ENCODE data around the gene WDR93.

Gene WDR93

DNA sequence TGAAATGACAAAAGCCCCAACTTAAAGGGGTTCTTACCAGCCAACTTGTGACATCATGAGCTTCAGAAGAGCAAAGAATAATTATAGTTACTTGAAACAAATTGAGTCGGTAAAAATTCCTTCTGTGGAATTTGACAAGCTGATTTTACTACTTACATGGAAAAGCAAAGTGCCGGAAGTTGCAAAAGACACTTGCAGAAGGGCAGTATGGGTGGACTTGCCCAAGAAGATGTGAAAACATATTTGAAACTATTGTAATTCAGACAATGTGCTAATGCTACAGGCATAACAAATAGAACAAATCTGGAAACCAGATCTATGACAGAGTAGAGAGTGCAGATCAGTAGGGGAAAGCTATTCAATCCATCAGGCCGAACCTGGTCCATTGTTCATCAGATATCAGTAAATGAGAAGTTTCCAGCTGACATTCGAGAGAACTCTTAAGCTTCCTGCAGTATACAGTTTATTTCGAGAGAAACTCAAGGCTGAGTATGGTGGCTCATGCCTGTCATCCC, 32.9 kb upstream of the WDR93 start:
- no peak overlapping the region for H3K27ac ChIP-seq
- peaks cover 0 to 14% of the 10 kb centered on the region in 2 experiments for H3K4me1 ChIP-seq (ENCODE audit: control insufficient read depth in 1 of 2, insufficient read depth in 1 of 2, low read depth in 1 of 2, low read length in 1 of 2)
- H3K36me3 ChIP-seq = no peaks in the 10 kb centered on the region

DNA sequence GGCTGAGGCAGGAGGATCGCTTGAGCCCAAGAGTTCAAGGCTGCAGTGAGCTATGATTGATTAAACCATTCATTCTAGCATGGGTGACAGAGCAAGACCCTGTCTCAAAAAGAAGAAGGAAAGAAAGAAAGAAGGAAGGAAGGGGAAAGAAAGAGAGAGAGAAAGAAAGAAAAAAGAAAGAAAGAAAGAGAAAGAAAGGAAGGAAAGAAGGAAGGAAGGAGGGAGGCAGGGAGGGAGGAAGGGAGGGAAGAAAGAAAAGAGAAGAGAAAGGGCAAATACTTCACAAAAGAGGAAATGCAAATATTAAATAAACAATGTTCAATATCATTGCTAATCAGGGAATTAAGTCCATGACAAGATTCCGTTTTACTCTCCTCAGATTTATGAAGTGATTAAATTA, 31.3 kb upstream of the WDR93 start:
- Histone ChIP-seq H3K27me3 (peaks cover 81% of the 10 kb centered on the region), H3K4me1 (ENCODE audit: control insufficient read depth in 1 of 2, insufficient read depth in 1 of 2, low read depth in 1 of 2, low read length in 1 of 2) (peaks cover 0 to 14% of the 10 kb centered on the region in 2 experiments), H3K36me3 (no peaks in the 10 kb centered on the region), H3K9me3 (no peaks in the 10 kb centered on the region), H3K27ac (no peak overlapping the region), H3K4me3 (ENCODE audit: low read depth in 1 of 2, low read length in 1 of 2) (no peak overlapping the region)
- TF ChIP-seq, protein P1, sequence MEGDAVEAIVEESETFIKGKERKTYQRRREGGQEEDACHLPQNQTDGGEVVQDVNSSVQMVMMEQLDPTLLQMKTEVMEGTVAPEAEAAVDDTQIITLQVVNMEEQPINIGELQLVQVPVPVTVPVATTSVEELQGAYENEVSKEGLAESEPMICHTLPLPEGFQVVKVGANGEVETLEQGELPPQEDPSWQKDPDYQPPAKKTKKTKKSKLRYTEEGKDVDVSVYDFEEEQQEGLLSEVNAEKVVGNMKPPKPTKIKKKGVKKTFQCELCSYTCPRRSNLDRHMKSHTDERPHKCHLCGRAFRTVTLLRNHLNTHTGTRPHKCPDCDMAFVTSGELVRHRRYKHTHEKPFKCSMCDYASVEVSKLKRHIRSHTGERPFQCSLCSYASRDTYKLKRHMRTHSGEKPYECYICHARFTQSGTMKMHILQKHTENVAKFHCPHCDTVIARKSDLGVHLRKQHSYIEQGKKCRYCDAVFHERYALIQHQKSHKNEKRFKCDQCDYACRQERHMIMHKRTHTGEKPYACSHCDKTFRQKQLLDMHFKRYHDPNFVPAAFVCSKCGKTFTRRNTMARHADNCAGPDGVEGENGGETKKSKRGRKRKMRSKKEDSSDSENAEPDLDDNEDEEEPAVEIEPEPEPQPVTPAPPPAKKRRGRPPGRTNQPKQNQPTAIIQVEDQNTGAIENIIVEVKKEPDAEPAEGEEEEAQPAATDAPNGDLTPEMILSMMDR (IDR thresholded peaks at IDR 0.05) = no peak

More for the DNA sequence above, 32.9 kb upstream of the WDR93 start:
- no peaks in the 10 kb centered on the region for H3K9me3 ChIP-seq
- no peak overlapping the region for H3K4me3 ChIP-seq (ENCODE audit: low read depth in 1 of 2, low read length in 1 of 2)
- peaks cover 90% of the 10 kb centered on the region for H3K27me3 ChIP-seq
- TF ChIP-seq, protein P1 (IDR thresholded peaks at IDR 0.05) = no peak

DNA sequence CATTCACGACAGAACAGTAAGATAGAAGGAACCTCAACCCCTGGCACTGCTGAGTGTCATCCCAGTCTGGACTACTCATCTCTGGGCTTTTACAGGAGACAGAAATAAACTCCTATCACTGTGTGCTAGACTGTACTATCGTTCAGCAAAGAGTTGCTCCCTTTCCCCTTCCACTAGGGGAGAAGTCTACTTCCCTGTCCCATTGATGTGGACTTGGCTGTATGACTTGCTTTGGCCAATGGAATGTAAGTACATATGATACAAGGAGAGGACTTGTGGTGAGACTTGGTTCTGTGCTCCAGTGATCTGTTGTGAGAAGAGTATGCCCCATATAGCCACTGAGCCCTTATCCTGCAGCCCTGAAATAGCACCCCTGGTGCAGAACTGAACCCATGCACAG, 30.1 kb upstream of the WDR93 start:
- Histone ChIP-seq H3K36me3 (no peaks in the 10 kb centered on the region), H3K9me3 (no peaks in the 10 kb centered on the region), H3K4me1 (ENCODE audit: control insufficient read depth in 1 of 2, insufficient read depth in 1 of 2, low read depth in 1 of 2, low read length in 1 of 2) (peaks cover 0 to 3% of the 10 kb centered on the region in 2 experiments), H3K27ac (no peak overlapping the region), H3K4me3 (ENCODE audit: low read depth in 1 of 2, low read length in 1 of 2) (no peak overlapping the region), H3K27me3 (peaks cover 81% of the 10 kb centered on the region)
- TF ChIP-seq, protein P1 (IDR thresholded peaks at IDR 0.05) = no peak

DNA sequence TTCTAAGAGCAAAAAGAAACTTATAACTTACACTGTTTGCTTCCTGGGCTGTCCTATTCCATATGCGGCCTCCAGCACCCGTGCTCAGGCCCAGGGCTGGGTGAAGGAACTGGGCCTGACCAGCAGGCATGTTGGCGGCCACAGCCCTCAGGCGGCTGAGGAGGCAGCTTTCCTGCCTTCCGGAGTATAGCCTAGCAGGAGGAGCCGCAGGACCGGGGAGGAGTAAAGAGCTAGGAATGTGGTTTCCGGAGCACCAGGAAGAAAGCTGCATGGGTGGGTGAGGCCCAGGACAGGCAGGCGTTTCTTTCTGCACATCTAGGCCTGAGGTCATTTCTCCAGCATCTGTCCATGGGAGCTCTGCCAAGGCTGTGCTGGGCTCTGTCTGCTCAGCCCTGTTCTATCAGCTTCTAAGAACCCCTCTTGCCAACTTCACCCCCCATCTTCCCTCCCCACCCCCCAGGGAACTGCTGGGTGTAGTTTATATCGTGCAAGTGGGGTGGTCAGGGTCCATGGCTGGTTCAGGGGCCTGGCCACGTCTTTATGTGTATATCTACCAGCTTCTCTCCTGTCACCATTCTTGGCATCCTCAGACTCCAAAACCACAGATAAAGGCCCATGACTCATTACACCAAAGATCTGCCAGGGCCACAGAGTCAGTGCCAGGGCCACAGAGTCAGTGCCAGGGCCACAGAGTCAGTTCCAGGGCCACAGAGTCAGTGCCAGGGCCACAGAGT, 27.6 kb upstream of the WDR93 start:
- Histone ChIP-seq H3K27ac (no peak overlapping the region), H3K27me3 (peaks cover 77% of the 10 kb centered on the region), H3K9me3 (no peaks in the 10 kb centered on the region), H3K4me3 (ENCODE audit: low read depth in 1 of 2, low read length in 1 of 2) (no peak overlapping the region), H3K36me3 (no peaks in the 10 kb centered on the region), H3K4me1 (ENCODE audit: control insufficient read depth in 1 of 2, insufficient read depth in 1 of 2, low read depth in 1 of 2, low read length in 1 of 2) (peaks cover 0 to 4% of the 10 kb centered on the region in 2 experiments)
- TF ChIP-seq, protein P1 (IDR thresholded peaks at IDR 0.05) = no peak

DNA sequence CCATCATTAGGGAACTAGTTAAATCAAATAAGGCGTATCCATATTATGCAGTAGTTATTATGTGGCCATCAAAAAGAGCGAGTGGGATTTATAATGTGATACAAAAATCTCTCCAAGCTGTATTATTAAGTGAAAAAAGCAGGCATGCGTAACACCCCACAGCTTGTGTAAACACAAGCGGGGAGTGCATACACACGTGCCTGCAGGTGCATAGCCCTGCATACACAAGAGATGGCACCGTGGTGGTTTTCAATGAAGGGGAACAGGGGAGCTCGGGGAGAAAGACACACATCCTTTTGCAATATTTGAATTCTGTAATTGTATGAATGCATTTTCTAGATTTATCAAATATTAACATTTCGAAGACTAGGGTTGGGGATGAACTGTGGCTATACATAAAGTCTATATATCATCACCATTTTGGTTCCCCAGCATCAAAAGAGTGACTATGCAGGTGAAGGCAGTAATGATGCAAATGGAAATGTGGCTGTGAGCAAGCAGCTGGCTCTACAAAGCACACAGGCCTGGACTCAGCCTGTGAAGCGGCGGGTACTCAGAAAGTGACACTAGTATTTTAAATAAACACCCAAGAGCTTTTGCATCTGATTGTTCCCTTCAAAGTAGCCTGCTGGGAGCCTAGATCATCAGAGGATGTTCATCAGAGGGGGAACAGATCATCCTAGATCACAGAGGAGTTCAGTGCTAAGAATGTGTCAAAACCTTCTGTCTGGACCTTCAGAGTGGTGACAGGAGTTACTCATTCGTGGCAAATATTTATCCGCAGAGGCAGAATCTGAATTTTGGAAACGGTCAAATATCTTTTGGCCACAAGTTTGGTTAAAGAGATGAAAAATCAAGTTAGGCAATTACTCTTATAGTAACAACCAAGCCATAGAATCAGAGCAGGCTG, 25.9 kb upstream of the WDR93 start:
- H3K4me3 ChIP-seq (ENCODE audit: low read depth in 1 of 2, low read length in 1 of 2) = no peak overlapping the region
- H3K27me3 ChIP-seq = peaks cover 67% of the 10 kb centered on the region
- TF ChIP-seq, protein P1 (IDR thresholded peaks at IDR 0.05) = no peak
- H3K36me3 ChIP-seq = no peaks in the 10 kb centered on the region
- H3K27ac ChIP-seq = no peak overlapping the region
- H3K9me3 ChIP-seq = no peaks in the 10 kb centered on the region
- peaks cover 0 to 4% of the 10 kb centered on the region in 2 experiments for H3K4me1 ChIP-seq (ENCODE audit: control insufficient read depth in 1 of 2, insufficient read depth in 1 of 2, low read depth in 1 of 2, low read length in 1 of 2)

Data from neutrophil (primary cell).